ENCODE measurements around the gene CCL16. TPM values are rescaled to one million over a fixed set of nuclear protein-coding genes. Genes with fewer than 3 reads are reported as not detected.

CCL16 gene
- total RNA-seq, 1 donor from 2014 or later = not detected

- Histone ChIP-seq H3K79me2 (ENCODE audit: insufficient read depth, low read length) (no peaks in the 10 kb centered on the region), H3K9ac (ENCODE audit: low read length) (no peak overlapping the region), H2AFZ (ENCODE audit: low read depth, low read length) (no peak overlapping the region), H4K20me1 (ENCODE audit: insufficient read depth, low read length) (no peaks in the 10 kb centered on the region), H3K4me2 (ENCODE audit: low read length) (no peak overlapping the region), H3K4me1 (ENCODE audit: insufficient read depth, low read length) (no peaks in the 10 kb centered on the region), H3K9me3 (ENCODE audit: insufficient read depth, low read depth, low read length) (no peaks in the 10 kb centered on the region), H3K27me3 (ENCODE audit: insufficient read depth, low read length) (no peaks in the 10 kb centered on the region), H3K27ac (ENCODE audit: low read depth, low read length) (no peak overlapping the region), H3K4me3 (ENCODE audit: insufficient read depth, low read depth, low read length) (no peak overlapping the region), H3K36me3 (ENCODE audit: insufficient read depth, low read length) (no peaks in the 10 kb centered on the region)
- H3K36me3 Mint-ChIP-seq (ENCODE audit: low read depth, unreplicated experiment) = no peaks in the 10 kb centered on the region
- no peak overlapping the region for H3K4me3 Mint-ChIP-seq (ENCODE audit: unreplicated experiment)
- DNase-seq (ENCODE audit: low read depth) = no peak
- H3K9me3 Mint-ChIP-seq (ENCODE audit: unreplicated experiment) = no peaks in the 10 kb centered on the region
- TF ChIP-seq EZH2 (IDR thresholded peaks at IDR 0.05; ENCODE audit: insufficient read depth, low read length) (no peak), CTCF (IDR thresholded peaks at IDR 0.05; ENCODE audit: insufficient read depth, low read depth, low read length) (no peak)
- H3K27ac Mint-ChIP-seq (ENCODE audit: unreplicated experiment) = no peak overlapping the region
- peaks cover 11% of the 10 kb centered on the region for H3K27me3 Mint-ChIP-seq (ENCODE audit: low read depth, unreplicated experiment)
- H3K4me1 Mint-ChIP-seq (ENCODE audit: low read depth, unreplicated experiment) = peaks cover 4% of the 10 kb centered on the region
- FAIRE-seq = no peak
Measured at GRCh38 chr17:35949401-35949800, 31.9 kb downstream of the CCL16 start.

- no peaks in the 10 kb centered on the region for H3K9me3 ChIP-seq (ENCODE audit: insufficient read depth, low read depth, low read length)
- Mint-ChIP-seq H3K27me3 (ENCODE audit: low read depth, unreplicated experiment) (peaks cover 8% of the 10 kb centered on the region), H3K9me3 (ENCODE audit: unreplicated experiment) (no peaks in the 10 kb centered on the region), H3K27ac (ENCODE audit: unreplicated experiment) (no peak overlapping the region), H3K4me1 (ENCODE audit: low read depth, unreplicated experiment) (peaks cover 8% of the 10 kb centered on the region), H3K36me3 (ENCODE audit: low read depth, unreplicated experiment) (no peaks in the 10 kb centered on the region), H3K4me3 (ENCODE audit: unreplicated experiment) (no peak overlapping the region)
- no peaks in the 10 kb centered on the region for H3K36me3 ChIP-seq (ENCODE audit: insufficient read depth, low read length)
- no peak for DNase-seq (ENCODE audit: low read depth)
- H3K27me3 ChIP-seq (ENCODE audit: insufficient read depth, low read length) = no peaks in the 10 kb centered on the region
- no peaks in the 10 kb centered on the region for H3K4me1 ChIP-seq (ENCODE audit: insufficient read depth, low read length)
- H3K9ac ChIP-seq (ENCODE audit: low read length) = no peak overlapping the region
- FAIRE-seq = no peak
- H3K4me2 ChIP-seq (ENCODE audit: low read length) = no peak overlapping the region
- TF ChIP-seq EZH2 (IDR thresholded peaks at IDR 0.05; ENCODE audit: insufficient read depth, low read length) (no peak), CTCF (IDR thresholded peaks at IDR 0.05; ENCODE audit: insufficient read depth, low read depth, low read length) (no peak)
- no peak overlapping the region for H3K27ac ChIP-seq (ENCODE audit: low read depth, low read length)
- no peak overlapping the region for H2AFZ ChIP-seq (ENCODE audit: low read depth, low read length)
- H4K20me1 ChIP-seq (ENCODE audit: insufficient read depth, low read length) = no peaks in the 10 kb centered on the region
- H3K4me3 ChIP-seq (ENCODE audit: insufficient read depth, low read depth, low read length) = no peak overlapping the region
- no peaks in the 10 kb centered on the region for H3K79me2 ChIP-seq (ENCODE audit: insufficient read depth, low read length)
Measured at GRCh38 chr17:35948092-35948491, 33.2 kb downstream of the CCL16 start.

DNA sequence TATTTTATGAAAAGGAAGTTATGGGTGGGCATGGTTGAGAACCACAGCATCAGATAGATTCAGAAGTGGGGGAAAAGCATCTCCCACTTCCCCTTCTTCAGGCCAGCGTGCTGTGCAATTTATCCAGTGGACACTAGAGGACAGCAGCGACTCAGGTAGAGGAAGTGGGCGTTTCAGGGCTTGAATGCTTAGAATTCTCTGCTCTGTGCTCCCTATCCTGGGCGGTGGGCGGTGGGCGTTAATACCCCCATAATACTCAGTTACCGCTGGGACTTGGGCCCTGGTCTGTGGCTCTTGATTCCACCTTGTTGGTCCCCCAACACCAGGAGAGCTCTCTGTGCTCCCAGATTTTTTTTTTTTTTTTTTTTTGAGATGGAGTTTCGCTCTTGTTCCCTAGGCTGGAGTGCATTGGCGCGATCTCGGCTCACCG, 34.1 kb downstream of the CCL16 start:
- Mint-ChIP-seq H3K27me3 (ENCODE audit: low read depth, unreplicated experiment) (peaks cover 3% of the 10 kb centered on the region), H3K4me1 (ENCODE audit: low read depth, unreplicated experiment) (peaks cover 14% of the 10 kb centered on the region), H3K36me3 (ENCODE audit: low read depth, unreplicated experiment) (no peaks in the 10 kb centered on the region), H3K4me3 (ENCODE audit: unreplicated experiment) (no peak overlapping the region), H3K27ac (ENCODE audit: unreplicated experiment) (no peak overlapping the region), H3K9me3 (ENCODE audit: unreplicated experiment) (no peaks in the 10 kb centered on the region)
- Histone ChIP-seq H2AFZ (ENCODE audit: low read depth, low read length) (peak overlapping the region; percentile 30), H3K9me3 (ENCODE audit: insufficient read depth, low read depth, low read length) (no peaks in the 10 kb centered on the region), H3K27me3 (ENCODE audit: insufficient read depth, low read length) (peaks cover 2% of the 10 kb centered on the region), H3K9ac (ENCODE audit: low read length) (no peak overlapping the region), H3K79me2 (ENCODE audit: insufficient read depth, low read length) (no peaks in the 10 kb centered on the region), H3K27ac (ENCODE audit: low read depth, low read length) (no peak overlapping the region), H3K4me1 (ENCODE audit: insufficient read depth, low read length) (no peaks in the 10 kb centered on the region), H3K4me2 (ENCODE audit: low read length) (peak overlapping the region; percentile 43), H4K20me1 (ENCODE audit: insufficient read depth, low read length) (no peaks in the 10 kb centered on the region), H3K36me3 (ENCODE audit: insufficient read depth, low read length) (no peaks in the 10 kb centered on the region), H3K4me3 (ENCODE audit: insufficient read depth, low read depth, low read length) (no peak overlapping the region)
- DNase-seq (ENCODE audit: low read depth) (peak; percentile 14), FAIRE-seq (no peak)
- TF ChIP-seq CTCF (IDR thresholded peaks at IDR 0.05; ENCODE audit: insufficient read depth, low read depth, low read length) (peak; percentile 79), EZH2 (IDR thresholded peaks at IDR 0.05; ENCODE audit: insufficient read depth, low read length) (no peak)

Measured in astrocyte (in vitro differentiated cells and primary cell).